Left renal cortex interstitium (tissue), 4 donors: ENCODE measurements around the gene CENPP. TPM values are rescaled to one million over a fixed set of nuclear protein-coding genes. Genes with fewer than 3 reads are reported as not detected.

Experiments
- DNase-seq, 4 donors: peaks; one replicate each; pipeline ENCODE4 v3.0.0-alpha.2; 2013; ENCODE audit warnings: low read depth in 4 of 4, low spot score in 2 of 4, missing footprints in 1 of 4
- polyA plus RNA-seq, 4 donors: library from polyadenylated mRNA; unstranded; fragments of 120-200 nt; gene quantifications; one replicate each; pipeline ENCODE4 v1.2.1, GENCODE V29; 2013; ENCODE audit not compliant: insufficient read length in 4 of 4

CENPP gene
- polyA plus RNA-seq, 4 donors, result 5.8 to 7.5 (median 6.3) TPM

DNA sequence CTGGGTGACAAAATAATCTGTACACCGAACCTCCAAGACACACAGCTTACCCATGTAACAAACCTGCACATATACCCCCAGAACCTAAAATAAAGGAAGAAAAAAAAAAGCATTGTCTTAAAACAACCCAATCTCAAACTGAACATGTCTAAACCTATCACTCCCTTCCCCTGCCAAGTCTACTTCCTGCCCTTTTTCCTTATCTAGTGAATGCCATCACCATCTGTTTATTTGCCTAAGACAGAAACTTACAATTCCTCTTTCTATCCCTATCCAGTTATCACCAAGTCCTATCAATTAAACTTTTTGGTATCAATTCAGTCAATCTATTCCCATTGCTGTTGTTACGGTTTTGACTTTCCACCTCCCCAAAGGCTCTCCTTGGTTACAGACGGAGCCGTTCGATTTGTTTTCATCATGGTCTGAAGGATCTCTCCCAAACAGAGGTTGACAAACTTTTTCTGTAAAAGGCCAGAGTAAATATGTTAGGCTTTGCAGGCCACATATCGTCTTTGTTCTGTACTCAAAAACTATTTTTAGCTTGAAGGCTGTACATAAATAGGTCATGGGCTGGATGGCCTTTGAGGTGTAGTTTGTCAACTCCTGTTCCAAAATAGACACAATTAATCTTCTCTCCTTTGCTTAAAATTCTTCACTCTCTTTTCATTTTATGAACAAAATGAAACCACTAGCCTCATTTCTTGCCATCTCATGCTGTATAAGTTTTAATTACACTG lies 12.7 kb upstream of the CENPP start:
- no peak for DNase-seq

DNA sequence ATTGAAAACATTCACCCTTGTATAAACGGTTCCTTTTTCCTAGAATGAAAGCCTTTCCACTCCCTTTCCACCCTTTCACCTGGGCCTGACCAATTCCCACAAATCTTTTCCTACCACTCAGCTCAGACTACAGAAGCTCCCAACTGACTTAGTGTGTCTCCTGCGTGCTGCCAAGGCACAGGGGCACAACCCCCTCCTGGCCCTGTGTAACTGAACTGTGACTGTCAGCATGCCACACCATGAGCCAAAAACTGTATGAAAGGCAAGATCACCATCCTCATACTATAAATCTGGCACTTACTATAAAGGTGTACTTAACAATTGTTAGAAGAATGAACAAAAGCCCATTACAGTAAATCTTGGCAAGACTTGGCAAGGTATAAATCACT lies 12.1 kb upstream of the CENPP start:
- no peak for DNase-seq

DNA sequence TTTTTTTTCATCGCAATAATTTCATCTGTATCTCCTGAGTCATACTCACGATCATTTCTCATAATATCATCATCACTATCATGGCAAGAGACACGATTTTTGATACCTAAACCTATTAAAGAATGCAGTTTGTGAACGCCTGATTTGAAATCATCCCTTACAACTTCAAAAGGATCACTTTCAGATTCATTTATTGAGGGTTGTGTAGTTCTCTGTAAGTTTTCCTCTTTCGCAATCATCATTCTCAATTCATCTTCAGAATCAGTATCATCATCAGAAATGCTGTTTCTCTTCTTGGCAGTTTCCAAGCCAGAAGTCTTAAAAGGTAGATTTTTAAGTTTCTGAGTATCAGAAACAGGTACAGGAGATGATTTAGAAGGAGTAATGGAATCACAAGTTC lies 10.3 kb upstream of the CENPP start:
- no peak for DNase-seq

DNA sequence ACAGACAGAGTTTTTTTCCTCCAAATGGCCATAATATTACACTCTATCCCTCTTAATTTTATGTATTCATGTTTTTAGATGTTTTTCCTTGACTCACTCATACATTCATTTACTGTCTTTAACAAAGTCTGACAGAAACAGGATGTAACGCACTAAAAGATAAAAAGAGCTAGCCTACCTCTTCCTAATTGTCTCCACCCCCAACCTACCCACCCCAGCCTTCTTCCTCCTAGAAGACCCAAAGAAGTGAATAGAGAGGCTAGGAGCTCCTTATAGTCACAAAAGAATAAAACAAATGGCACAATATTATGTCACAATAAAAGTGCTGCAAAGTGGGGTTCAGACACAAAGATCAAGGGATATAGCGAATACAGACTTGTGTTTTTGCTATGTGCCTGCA lies 1.3 kb upstream of the CENPP start:
- DNase-seq, result no peak

DNA sequence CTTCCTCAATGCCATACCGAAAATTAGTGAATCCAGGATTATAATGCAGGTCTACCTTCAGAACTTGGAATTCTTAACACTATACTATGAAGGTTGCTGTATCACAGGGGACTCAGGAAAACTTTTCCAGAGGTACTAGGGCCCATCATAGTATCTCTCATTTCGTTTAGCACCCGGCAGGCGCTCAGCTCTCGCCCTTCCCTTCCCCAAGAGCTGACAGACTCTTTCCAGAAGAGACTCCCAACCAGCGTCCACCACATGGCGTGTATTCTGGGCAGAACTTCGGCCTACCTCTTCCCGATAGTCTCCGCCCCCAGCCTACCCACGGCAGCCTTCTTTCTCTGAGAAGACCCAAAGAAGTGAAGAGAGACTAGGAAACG lies 874 bp upstream of the CENPP start:
- peak in 1 of 4 donors; percentile 32 for DNase-seq

DNA sequence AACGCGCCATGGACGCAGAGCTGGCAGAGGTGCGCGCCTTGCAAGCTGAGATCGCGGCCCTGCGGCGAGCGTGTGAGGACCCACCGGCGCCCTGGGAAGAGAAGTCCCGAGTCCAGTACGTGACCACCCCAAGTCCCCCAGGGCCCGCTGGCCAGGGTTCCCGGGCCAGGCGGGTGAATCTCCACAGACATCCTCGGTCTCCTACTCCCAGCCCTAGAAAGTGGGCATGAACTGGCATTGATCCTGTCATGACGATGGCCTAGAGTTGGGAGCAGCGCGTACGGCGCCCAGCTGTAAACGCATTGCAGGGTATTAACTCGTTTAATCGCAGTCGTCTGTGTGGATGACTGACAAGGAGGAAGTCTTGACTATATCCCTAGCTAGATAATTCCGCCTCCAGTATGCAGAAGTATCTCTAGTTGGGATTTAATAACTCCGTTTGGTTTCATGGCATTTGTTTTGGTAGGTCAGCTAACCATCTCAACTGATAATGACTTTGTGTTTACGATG lies 293 bp downstream of the CENPP start:
- DNase-seq, result no peak

DNA sequence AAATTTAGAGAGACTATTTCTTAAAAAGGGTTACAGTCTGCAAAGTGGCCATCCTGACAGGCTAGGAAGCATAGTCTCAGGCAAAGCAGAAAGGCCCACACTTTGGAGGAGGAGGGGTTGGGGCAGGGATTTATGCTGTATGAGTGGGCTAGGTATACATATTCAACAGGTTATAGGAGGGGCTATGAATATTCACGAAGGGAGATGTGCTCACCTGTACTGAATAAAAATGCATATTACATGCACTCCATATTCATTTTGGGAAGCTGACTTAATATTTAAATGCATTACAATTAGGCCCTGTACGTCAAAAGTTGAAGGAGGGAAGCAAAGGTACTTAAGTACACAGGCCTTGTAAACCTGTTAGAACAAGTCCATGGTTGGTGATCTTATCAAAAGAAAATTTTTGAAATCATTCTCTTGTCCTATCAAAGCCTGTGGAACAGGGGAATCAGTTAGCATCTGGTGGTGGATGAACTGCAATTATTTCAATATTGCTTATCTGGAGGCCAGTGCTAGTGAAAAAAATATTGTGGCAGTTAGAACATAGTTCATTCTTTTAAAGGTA lies 1.6 kb downstream of the CENPP start:
- DNase-seq, result no peak

DNA sequence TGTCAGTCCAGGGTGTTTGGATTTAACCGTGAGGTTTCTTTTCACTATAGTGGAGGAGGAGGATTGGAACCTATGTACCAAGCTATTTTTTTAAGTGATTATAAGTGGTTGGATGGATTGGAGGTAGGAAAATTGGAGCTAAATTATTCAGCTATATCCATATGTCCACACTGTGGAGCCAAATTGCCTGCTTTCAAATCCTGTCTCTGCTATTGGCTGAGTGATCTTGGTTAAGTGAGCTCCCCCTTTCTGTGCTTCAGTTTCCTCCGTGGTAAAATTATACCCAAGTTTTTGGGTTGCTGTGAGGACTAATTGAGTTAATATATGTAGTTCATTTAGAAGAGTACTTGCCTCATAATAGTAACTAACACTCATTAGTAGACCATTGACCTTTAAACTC lies 2.5 kb downstream of the CENPP start:
- DNase-seq, result no peak

DNA sequence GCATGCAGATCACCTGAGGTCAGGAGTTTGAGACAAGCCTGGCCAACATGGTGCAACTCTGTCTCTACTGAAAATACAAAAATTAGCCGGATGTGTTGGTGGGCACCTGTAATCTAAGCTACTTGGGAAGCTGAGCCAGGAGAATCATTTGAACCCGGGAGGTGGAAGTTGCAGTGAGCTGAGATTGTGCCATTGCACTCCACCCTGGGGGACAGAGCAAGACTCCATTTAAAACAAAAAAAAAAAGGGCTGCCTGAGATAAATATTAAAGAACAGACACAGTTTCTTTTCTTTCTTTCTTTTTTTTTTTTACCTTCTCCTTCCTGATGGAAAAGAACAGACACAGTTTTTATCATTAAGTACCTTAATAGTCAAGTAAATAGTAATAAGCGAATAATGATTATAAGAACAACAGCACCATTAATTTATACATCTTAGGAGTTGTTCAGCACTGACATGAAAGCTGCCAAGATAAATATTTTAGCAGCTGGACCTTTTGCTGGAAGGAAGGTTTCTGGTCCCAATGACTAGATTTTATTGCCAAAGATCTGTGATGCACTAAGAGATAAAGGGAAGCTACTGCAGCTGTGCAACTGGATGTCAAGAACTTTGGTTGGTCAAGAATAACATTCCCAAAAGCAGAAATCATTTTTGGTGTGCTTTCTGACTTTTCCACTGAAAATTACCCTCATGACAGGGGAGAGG lies 7.0 kb downstream of the CENPP start:
- DNase-seq, result peak in 1 of 4 donors; percentile 35

DNA sequence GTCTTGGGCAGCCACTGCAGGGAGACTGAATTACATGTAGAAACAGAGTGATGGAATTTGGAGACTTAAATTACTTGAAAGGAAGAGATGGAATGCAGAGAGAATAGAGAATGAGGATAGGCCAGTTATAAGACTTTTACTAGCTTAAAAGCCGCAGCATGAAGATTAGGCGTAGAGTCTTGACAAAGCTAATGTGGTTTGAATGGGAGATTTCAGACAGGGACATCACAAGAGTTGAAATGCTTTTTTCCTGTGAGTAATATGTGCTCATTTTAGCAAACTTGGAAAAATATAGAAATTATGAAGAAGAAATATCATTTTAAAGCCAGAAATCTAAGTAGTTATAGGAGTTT lies 7.5 kb downstream of the CENPP start:
- DNase-seq, result no peak

DNA sequence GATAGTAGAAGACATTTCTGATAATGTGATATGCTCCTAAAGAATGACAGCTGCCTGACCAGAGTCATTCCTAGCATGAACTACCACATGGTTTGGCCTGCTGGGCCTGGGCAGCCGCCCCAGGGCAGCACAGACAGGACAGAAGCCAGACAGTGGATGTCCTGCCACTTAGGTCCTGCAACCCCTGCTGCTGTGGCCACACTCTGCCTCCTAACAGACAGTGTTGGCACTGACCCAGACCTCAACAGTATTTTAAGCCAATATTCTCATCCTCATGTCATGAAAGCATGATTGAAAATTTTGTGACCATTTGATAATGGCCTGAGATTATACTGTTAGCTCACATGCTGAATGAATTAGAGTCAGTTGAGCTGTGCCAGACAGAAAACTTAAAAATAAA lies 15.8 kb downstream of the CENPP start:
- DNase-seq, result no peak

DNA sequence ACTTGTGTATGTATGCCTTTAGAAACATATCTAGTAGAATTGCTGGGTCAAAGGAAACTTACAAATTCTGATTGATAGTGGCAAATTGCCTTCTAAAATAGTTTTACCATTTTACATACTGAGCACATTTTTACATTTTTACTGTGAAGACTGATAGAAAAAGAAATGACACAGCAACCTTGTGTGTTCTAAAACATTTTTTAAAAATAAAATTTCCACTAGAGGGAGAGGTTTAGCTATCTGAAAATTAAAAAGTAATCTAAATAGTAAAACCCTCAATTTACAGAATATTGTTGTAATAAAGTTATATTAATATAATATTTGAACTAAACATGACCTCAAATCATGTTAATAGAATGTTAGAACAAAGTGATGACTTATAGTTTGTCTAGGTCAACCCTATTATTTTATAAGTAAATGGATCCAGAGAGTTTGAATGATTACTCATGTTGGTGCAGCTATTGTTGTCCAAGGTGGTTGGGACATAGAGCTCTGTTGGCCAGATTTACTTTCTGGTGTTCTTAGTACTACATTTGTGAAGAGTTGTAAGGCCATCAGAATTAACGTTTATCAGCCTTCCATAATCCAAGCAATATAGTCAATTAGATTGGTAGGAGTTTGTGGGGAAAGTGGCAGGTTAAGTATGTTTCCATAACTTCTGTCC lies 17.2 kb downstream of the CENPP start:
- no peak for DNase-seq

DNA sequence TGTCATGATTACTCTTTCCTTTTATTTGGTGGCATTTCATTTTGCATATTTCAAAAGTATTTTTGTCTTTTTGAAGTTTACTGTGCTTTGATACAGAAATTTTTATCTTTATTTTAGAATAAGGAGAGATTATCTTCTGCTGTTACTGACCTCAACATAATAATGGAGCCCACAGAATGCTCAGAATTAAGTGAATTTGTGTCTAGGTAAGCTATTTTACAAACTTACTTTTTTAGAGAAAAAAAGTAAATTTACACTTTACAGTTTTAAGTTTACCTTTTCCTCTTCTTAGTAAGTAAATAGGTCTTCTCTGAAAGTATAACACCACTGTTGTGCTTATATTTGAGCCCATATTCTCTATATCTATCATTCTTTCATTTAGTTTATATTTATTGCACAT lies 19.8 kb downstream of the CENPP start:
- no peak for DNase-seq

DNA sequence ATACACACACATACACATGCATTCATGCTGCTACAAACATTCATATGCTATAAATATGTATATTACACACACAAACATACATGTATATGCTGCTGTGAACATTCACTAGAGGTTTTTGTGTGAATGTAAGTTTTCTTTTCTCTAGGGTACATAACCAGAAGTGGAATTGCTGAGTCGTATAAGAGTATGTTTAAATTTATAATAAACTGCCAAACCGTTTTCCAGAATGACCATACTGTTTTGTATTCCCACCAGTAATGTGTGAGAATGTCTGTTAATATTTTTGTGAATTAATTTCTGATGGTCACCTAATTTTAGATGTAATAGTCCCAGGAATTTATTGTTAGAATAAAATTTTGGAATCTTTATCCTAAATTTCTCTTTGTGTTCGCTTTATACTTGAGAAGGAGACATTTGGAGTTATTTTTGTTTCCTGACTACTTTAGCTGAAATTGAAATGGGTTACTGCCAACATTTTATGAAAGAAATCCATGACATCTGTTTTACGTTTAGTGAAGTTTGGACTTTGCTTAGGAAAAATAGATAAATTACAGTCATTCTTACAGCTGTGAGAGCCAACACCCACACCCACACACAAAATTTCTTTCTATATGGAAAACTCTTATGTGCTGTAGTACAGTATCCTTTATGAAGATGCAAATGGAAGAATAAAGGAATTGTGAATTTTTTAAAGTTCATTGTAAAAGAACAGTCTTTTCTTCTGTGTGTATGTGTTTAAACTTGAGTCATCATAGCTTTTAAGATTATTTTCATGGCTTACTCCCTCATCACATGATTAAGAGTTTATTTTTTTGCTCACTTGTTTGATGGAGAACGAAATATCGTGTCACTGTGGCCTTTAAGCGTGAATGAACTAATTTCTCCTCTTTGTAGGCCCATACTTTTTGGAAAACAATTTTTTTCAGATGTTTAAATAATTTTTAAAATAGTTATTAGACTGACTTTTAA lies 24.3 kb downstream of the CENPP start:
- peak in 2 of 4 donors; percentile 28 to 32 for DNase-seq

DNA sequence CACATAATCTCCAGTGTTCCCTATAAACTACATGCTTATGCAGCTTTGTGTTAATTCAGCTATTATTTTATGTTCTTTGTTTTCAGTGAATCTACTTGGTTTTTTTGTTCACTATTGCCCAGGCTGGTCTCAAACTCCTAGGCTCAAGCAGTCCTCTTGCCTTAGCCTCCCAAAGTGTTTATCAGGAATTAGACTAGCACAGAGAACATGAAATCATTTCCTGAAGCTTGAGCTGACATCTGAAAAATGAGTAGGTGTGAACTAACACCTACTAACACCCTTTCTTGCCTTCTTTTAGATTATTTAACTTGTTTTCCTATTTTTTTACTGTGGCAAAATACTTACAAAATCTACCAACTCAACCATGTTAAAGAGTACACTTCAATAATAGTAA lies 25.0 kb downstream of the CENPP start:
- DNase-seq, result no peak

DNA sequence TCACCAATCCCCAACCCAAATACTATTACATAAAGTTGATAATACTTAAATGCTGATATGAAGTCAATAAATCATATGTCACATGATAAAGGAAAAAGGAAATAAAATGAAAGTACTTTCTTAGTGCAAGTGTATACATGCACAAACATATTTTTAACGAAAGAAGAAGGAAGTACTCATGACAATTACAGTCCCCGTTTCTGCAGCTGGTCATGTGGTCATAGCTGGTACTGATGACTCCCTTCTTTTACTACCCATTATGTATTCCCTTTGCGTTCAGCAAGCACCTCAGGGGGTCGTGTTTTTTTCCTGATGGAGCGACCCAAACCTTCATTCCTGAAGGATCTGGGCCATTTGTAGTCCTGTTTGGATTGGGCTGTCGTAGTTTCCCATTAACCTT lies 27.3 kb downstream of the CENPP start:
- no peak for DNase-seq

DNA sequence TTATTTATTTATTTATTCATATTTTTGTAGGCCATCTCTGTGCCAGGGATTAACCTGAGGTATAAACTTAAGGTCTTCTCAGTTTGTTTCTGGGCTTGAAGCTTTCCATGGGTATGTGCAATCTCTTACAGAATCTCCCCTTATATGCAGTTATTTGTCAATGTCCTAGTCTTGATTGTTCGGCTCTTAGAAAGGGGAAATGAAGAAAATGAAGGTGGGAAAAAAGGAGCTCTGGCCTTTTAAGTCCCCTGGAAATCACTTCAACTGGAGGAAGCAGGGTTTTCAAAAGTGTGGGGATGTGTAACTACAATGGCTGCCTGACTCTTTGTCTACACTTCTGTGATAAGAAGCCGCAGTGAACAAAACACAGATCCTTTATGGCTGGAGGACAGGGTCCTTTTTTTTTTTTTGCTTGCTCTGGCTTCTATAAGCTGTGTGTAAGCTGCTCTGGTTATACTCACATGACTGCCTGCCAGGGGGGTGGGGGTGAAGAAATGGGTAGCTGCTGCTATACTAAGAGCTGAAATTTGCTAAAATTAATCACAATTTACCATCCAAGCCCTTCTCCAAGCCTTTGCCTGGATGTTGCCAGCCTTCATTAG lies 33.7 kb downstream of the CENPP start:
- no peak for DNase-seq

DNA sequence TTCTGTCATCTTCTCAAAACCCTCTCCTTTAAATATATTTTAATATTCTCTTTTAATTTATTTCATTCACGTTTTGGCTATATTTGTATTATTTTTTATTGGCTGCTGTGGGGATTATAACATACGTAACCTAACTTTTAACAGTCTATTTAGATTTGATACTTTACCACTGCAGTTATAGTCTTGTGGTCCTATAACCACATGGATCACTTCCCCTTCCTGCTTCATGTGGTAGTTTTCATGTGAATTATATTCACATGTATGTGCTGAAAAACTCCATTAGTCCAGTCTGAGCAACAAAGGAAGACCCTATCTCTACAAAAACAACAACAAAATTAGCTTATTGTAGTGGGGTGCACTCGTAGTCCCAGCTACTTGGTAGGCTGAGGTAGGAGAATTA lies 34.3 kb downstream of the CENPP start:
- DNase-seq, result no peak

DNA sequence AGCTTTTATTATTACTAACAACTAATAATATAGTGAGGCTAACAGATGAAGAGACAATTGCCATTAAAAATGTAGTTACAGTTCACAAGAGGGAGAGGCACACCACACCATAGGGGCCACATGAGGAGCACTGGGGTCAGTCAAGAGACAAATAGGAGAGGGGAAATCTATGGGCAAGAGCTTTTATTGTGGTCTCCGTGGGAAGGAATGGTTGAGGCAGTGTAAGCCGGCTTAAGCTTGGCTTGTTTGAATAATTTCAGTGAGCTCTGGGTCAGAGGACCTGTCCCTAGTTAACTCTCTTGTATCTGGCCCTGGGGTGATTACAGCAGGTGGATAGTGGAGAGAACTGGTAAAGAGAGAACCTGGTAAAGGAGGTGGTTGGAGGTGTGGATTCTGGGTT lies 43.3 kb downstream of the CENPP start:
- no peak for DNase-seq

DNA sequence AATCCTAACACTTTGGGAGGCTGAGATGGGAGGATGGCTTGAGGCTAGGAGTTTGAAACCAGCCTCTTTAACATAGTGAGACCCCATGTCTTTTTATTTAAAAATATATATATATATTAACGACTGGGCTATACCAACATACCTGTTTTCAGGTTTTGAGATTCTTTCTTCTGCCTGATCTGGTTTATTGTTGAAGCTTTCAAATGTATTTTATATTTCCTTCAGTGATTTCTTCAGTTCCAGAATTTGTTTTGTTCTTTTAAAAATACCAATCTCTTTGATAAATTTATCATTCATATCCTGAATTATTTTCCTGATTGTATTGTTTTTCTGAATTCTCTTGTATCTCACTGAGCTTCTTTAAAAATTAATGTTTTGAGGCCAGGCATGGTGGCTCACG lies 47.4 kb downstream of the CENPP start:
- DNase-seq, result no peak
